Parathyroid adenoma (tissue), 2 donors: ENCODE data around the gene CCDC47.
"Not testable (repeated sequence)": the region's sequence is repeated elsewhere in the genome, so short reads cannot be mapped to it uniquely, and the experiment has no call there.

Source experiments
- H2AFZ ChIP-seq: fragments of 300-600 bp; sonication (generic); one replicate; pipeline ENCODE4 v1.7.0; 2017; ENCODE audit warnings: antibody characterized with exemption, mild to moderate bottlenecking
- H3K27ac ChIP-seq: fragments of 300-600 bp; sonication (generic); one replicate; pipeline ENCODE4 v1.7.0; 2017
- H3K27me3 ChIP-seq: fragments of 300-600 bp; sonication (generic); one replicate; pipeline ENCODE4 v1.7.0; 2017; ENCODE audit warnings: low read length; ENCODE audit not compliant: control insufficient read depth, insufficient read depth
- H3K36me3 ChIP-seq: fragments of 300-600 bp; sonication (generic); one replicate; pipeline ENCODE4 v1.7.0; 2017; ENCODE audit warnings: low read length; ENCODE audit not compliant: control insufficient read depth, insufficient read depth
- H3K4me1 ChIP-seq: fragments of 300-600 bp; sonication (generic); one replicate; pipeline ENCODE4 v1.7.0; 2017; ENCODE audit warnings: control low read depth
- H3K4me2 ChIP-seq: fragments of 300-600 bp; sonication (generic); one replicate; pipeline ENCODE4 v1.7.0; 2017; ENCODE audit warnings: low read length
- H3K4me3 ChIP-seq: fragments of 300-600 bp; sonication (generic); one replicate; pipeline ENCODE4 v1.7.0; 2017; ENCODE audit warnings: low read depth, low read length
- H3K79me2 ChIP-seq: fragments of 300-600 bp; sonication (generic); one replicate; pipeline ENCODE4 v1.7.0; 2017; ENCODE audit warnings: control low read depth
- H3K9ac ChIP-seq: fragments of 300-600 bp; sonication (generic); one replicate; pipeline ENCODE4 v1.7.0; 2017; ENCODE audit warnings: mild to moderate bottlenecking
- H3K9me3 ChIP-seq: fragments of 300-600 bp; sonication (generic); one replicate; pipeline ENCODE4 v1.7.0; 2017; ENCODE audit warnings: low read length; ENCODE audit not compliant: control insufficient read depth
- TF ChIP-seq, protein P1 (sequence below): fragments of 300-600 bp; sonication (generic); IDR thresholded peaks from one replicate; pipeline ENCODE4 v1.7.0; 2017; ENCODE audit warnings: antibody characterized with exemption, mild to moderate bottlenecking
- donor health status: primary hyperparathyroidism.

Gene CCDC47

DNA sequence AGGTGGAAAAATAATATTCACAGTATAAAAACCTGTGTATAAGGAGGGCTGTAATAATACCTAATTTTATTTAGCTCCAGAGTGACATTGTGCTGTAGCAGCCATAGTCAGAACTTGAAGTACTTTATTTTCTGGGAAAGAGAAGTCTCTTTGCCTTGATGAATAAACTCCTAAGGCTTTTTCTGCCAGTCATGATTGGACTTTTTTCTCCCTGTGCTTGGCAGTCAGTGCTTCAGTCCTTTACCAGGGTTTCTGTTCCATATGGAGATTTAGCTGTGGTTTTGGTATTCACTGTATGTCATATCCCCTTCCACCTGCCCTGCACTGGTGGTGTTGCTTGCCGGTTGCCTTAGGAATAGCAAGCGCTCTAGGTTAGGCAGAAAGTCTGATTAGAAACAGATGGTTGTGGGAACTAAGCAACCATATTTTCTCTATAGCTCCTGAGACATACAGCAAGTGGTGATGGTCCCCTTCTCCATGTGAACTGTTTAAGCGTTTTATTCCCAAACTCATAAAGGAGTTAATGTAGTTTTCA, 25.2 kb upstream of the CCDC47 start:
- H3K9ac ChIP-seq, result no peak overlapping the region
- TF ChIP-seq, protein P1, sequence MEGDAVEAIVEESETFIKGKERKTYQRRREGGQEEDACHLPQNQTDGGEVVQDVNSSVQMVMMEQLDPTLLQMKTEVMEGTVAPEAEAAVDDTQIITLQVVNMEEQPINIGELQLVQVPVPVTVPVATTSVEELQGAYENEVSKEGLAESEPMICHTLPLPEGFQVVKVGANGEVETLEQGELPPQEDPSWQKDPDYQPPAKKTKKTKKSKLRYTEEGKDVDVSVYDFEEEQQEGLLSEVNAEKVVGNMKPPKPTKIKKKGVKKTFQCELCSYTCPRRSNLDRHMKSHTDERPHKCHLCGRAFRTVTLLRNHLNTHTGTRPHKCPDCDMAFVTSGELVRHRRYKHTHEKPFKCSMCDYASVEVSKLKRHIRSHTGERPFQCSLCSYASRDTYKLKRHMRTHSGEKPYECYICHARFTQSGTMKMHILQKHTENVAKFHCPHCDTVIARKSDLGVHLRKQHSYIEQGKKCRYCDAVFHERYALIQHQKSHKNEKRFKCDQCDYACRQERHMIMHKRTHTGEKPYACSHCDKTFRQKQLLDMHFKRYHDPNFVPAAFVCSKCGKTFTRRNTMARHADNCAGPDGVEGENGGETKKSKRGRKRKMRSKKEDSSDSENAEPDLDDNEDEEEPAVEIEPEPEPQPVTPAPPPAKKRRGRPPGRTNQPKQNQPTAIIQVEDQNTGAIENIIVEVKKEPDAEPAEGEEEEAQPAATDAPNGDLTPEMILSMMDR, result no peak
- H3K79me2 ChIP-seq, result peaks cover 5% of the 10 kb centered on the region
- no peaks in the 10 kb centered on the region for H3K9me3 ChIP-seq
- H3K4me3 ChIP-seq, result no peak overlapping the region
- H3K27me3 ChIP-seq, result no peaks in the 10 kb centered on the region
- H3K36me3 ChIP-seq, result no peaks in the 10 kb centered on the region
- H2AFZ ChIP-seq, result no peak overlapping the region
- H3K4me1 ChIP-seq, result no peaks in the 10 kb centered on the region
- H3K4me2 ChIP-seq, result no peak overlapping the region
- H3K27ac ChIP-seq, result no peak overlapping the region

DNA sequence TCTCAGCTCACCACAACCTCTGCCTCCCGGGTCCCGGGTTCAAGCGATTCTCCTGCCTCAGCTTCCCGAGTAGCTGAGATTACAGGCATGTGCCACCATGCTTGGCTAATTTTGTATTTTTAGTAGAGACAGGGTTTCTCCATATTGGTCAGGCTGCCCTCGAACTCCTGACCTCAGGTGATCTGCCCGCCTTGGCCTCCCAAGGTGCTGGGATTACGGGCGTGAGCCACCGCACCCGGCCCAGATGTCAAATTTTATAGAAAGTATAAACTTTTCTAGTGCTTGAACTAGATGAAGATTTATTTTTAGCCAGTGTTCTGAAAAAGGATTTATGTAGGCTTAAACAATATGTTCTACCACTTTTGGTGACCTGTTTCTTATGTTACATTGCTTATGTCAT, 23.0 kb upstream of the CCDC47 start:
- H3K79me2 ChIP-seq, H3K4me3 ChIP-seq, H3K4me1 ChIP-seq, H3K27ac ChIP-seq, H3K27me3 ChIP-seq, H2AFZ ChIP-seq, H3K9ac ChIP-seq, H3K4me2 ChIP-seq, H3K36me3 ChIP-seq, H3K9me3 ChIP-seq: not testable (repeated sequence)

DNA sequence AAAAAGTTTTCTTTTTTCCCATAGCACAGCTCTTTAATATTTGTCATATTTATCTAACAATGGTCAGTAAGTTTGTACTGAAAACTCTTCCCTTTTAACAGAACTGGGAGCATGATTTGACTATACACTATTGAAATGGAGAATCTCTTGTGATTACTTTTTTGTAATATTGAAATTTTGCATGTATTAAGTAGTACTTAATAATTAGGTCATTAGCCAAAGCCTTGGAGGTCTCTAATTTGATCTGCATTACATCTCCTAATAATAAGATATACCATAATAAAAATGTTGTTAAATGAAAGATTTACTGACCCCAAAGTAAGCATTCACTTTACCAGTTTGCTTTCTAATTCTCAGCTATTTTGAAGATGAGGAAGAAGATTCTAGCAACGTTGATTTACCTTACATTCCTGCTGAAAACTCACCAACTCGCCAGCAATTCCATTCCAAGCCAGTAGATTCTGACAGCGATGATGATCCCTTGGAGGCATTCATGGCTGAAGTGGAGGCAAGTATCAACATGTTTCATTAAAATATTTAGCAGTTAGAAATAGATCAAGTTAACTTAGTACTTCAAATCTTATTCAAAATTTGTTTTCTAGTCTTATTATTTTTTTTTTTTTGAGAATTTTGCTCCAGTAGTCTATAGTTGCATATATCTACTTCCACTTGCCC, 18.8 kb upstream of the CCDC47 start:
- Histone ChIP-seq H2AFZ (no peak overlapping the region), H3K4me1 (no peaks in the 10 kb centered on the region), H3K9ac (no peak overlapping the region), H3K27me3 (no peaks in the 10 kb centered on the region), H3K4me2 (no peak overlapping the region), H3K36me3 (no peaks in the 10 kb centered on the region), H3K79me2 (peaks cover 27% of the 10 kb centered on the region), H3K4me3 (no peak overlapping the region), H3K9me3 (no peaks in the 10 kb centered on the region), H3K27ac (no peak overlapping the region)
- TF ChIP-seq, protein P1, result no peak

DNA sequence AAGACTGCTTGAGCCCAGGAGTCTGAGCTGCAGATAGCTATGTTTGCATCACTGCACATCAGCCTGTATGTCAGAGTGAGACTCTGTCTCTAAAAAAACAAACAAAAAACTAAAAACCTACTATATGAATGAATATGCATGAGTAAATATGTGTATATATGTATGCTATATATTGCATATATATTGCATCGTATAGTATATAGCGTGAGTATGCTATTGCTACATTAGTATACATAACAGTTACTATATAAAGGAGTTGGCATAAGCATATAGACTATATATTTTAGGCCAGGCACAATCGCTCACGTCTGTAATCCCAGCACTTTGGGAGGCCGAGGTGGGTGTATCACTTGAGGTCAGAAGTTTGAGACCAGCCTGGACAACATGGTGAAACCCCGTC, 16.7 kb upstream of the CCDC47 start:
- Histone ChIP-seq H3K27ac (no peak overlapping the region), H3K4me2 (no peak overlapping the region), H2AFZ (no peak overlapping the region), H3K79me2 (peaks cover 28% of the 10 kb centered on the region), H3K36me3 (no peaks in the 10 kb centered on the region), H3K4me3 (no peak overlapping the region), H3K9me3 (no peaks in the 10 kb centered on the region), H3K27me3 (no peaks in the 10 kb centered on the region), H3K9ac (no peak overlapping the region), H3K4me1 (no peaks in the 10 kb centered on the region)
- TF ChIP-seq, protein P1, result no peak

DNA sequence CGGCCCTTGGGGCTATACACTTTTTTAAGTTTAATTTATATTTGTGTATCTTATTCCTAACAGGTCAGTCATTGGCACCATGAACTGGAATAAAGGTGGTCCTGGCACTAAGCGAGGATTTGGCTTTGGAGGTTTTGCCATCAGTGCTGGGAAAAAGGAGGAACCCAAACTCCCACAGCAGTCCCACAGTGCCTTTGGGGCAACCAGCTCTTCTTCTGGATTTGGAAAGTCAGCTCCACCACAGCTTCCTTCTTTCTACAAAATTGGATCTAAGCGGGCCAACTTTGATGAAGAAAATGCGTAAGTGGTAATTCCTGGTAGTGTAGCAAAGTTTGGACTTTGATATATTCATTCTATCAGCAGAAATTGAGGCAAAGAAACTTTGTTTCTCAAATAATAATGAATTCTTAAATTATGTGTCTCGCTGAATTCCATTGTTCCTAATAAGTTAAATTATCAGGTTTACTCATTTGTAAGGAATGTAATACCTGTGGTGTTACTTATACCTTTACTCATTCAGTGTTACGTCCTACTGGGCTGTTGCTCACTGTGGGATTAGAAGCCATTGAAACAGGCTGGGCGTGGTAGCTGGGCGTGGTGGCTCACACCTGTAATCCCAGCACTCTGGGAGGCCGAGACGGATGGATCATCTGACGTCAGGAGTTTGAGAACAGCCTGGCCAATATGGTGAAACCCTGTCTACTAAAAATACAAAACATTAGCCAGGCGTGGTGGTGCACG, 13.7 kb upstream of the CCDC47 start:
- TF ChIP-seq, protein P1, result no peak
- no peak overlapping the region for H3K4me2 ChIP-seq
- H3K4me1 ChIP-seq, result peaks cover 5% of the 10 kb centered on the region
- no peak overlapping the region for H3K9ac ChIP-seq
- H3K36me3 ChIP-seq, result no peaks in the 10 kb centered on the region
- no peaks in the 10 kb centered on the region for H3K27me3 ChIP-seq
- H2AFZ ChIP-seq, result no peak overlapping the region
- no peak overlapping the region for H3K4me3 ChIP-seq
- H3K27ac ChIP-seq, result no peak overlapping the region
- H3K79me2 ChIP-seq, result peaks cover 42% of the 10 kb centered on the region
- no peaks in the 10 kb centered on the region for H3K9me3 ChIP-seq
